ENCODE measurements around the gene OXSR1. TPM values are rescaled to one million over a fixed set of nuclear protein-coding genes. Genes with fewer than 3 reads are reported as not detected.
"Not testable (repeated sequence)": the region's sequence is repeated elsewhere in the genome, so short reads cannot be mapped to it uniquely, and the experiment has no call there.

OXSR1 gene
- total RNA-seq, 1 donor from 2014 or later = 24.0 TPM

- intact Hi-C loops (cut with DNase I) = no loop called here
- DNase-seq (no peak), ATAC-seq (ENCODE audit: poor library complexity) (no peak)
Measured at GRCh38 chr3:38190481-38190881, 25.1 kb downstream of the OXSR1 start.

GRCh38 chr3:38202931-38203330 lies 37.6 kb downstream of the OXSR1 start:
- intact Hi-C loops (cut with DNase I); ATAC-seq (ENCODE audit: poor library complexity); DNase-seq: not testable (repeated sequence)

- intact Hi-C loops (cut with DNase I) = no loop called here
- no peak for DNase-seq
- ATAC-seq (ENCODE audit: poor library complexity) = no peak
Measured at GRCh38 chr3:38203690-38204089, 38.4 kb downstream of the OXSR1 start.

GRCh38 chr3:38204599-38205471 lies 39.5 kb downstream of the OXSR1 start:
- no peak for ATAC-seq (ENCODE audit: poor library complexity)
- no peak for DNase-seq
- intact Hi-C loops (cut with DNase I) = no loop called here

GRCh38 chr3:38205472-38205805 lies 40.1 kb downstream of the OXSR1 start:
- intact Hi-C loops (cut with DNase I) = no loop called here
- DNase-seq (no peak), ATAC-seq (ENCODE audit: poor library complexity) (peak; percentile 59)

GRCh38 chr3:38207254-38208003 lies 42.1 kb downstream of the OXSR1 start:
- ATAC-seq (ENCODE audit: poor library complexity) (no peak), DNase-seq (no peak)
- intact Hi-C loops (cut with DNase I) = no loop called here

GRCh38 chr3:38210141-38210757 lies 44.9 kb downstream of the OXSR1 start:
- intact Hi-C loops (cut with DNase I) = no loop called here
- DNase-seq (no peak), ATAC-seq (ENCODE audit: poor library complexity) (no peak)

GRCh38 chr3:38212141-38212540 lies 46.8 kb downstream of the OXSR1 start:
- ATAC-seq (ENCODE audit: poor library complexity) (no peak), DNase-seq (no peak)
- intact Hi-C loops (cut with DNase I) = no loop called here

- no peak for ATAC-seq (ENCODE audit: poor library complexity)
- no peak for DNase-seq
- intact Hi-C loops (cut with DNase I) = no loop called here
Measured at GRCh38 chr3:38214560-38214959, 49.2 kb downstream of the OXSR1 start.

- intact Hi-C loops (cut with DNase I) = no loop called here
- no peak for ATAC-seq (ENCODE audit: poor library complexity)
- DNase-seq = no peak
Measured at GRCh38 chr3:38219609-38220197, 54.4 kb downstream of the OXSR1 start.

- no peak for ATAC-seq (ENCODE audit: poor library complexity)
- intact Hi-C loops (cut with DNase I) = no loop called here
- DNase-seq = no peak
Measured at GRCh38 chr3:38221005-38221404, 55.7 kb downstream of the OXSR1 start.

GRCh38 chr3:38222032-38222634 lies 56.8 kb downstream of the OXSR1 start:
- DNase-seq (no peak), ATAC-seq (ENCODE audit: poor library complexity) (no peak)
- intact Hi-C loops (cut with DNase I) = no loop called here

- intact Hi-C loops (cut with DNase I) = no loop called here
- ATAC-seq (ENCODE audit: poor library complexity) = no peak
Measured at GRCh38 chr3:38224357-38224756, 59.0 kb downstream of the OXSR1 start.

GRCh38 chr3:38226273-38226672 lies 60.9 kb downstream of the OXSR1 start:
- DNase-seq (no peak), ATAC-seq (ENCODE audit: poor library complexity) (no peak)
- intact Hi-C loops (cut with DNase I) = no loop called here

More at GRCh38 chr3:38224357-38224756, 59.0 kb downstream of the OXSR1 start:
- DNase-seq = no peak

GRCh38 chr3:38227989-38228388 lies 62.7 kb downstream of the OXSR1 start:
- peak; percentile 86 for ATAC-seq (ENCODE audit: poor library complexity)

GRCh38 chr3:38229036-38229435 lies 63.7 kb downstream of the OXSR1 start:
- intact Hi-C loops (cut with DNase I) = no loop called here
- DNase-seq (no peak), ATAC-seq (ENCODE audit: poor library complexity) (no peak)

More at GRCh38 chr3:38227989-38228388, 62.7 kb downstream of the OXSR1 start:
- no peak for DNase-seq
- intact Hi-C loops (cut with DNase I) = no loop called here

GRCh38 chr3:38232701-38233100 lies 67.4 kb downstream of the OXSR1 start:
- intact Hi-C loops (cut with DNase I) = no loop called here
- DNase-seq (no peak), ATAC-seq (ENCODE audit: poor library complexity) (no peak)

GRCh38 chr3:38235466-38235865 lies 70.1 kb downstream of the OXSR1 start:
- intact Hi-C loops (cut with DNase I) = no loop called here
- no peak for ATAC-seq (ENCODE audit: poor library complexity)
- DNase-seq = no peak
